GM12878 (cell line): ENCODE results near the gene ANK3. TPM values are rescaled to one million over a fixed set of nuclear protein-coding genes. Genes with fewer than 3 reads are reported as not detected.

Source experiments
- ATAC-seq: fragments of 200-7000 bp; cut with Tn5 transposase; 3 replicates; pipeline ENCODE4 v1.9.1; 2020; ENCODE audit warnings: mild to moderate bottlenecking, moderate library complexity
- BruUV-seq: library from RNA; stranded (reverse); fragments of 400-500 nt; replicated peaks from 2 replicates; lab custom pipeline; 2021; lab: Mats Ljungman, UMichigan
- CTCF ChIA-PET: fragments of 300-600 bp; sonication (Branson Sonifier 250); formaldehyde crosslinking; extraction: SDS; loops from one replicate; lab custom pipeline; 2021; ENCODE audit warnings: inconsistent platforms; lab: Yijun Ruan, JAX
- POLR2A ChIA-PET: fragments of 350-600 bp; formaldehyde crosslinking; extraction: SDS; loops from one replicate; lab custom pipeline; 2021; ENCODE audit warnings: inconsistent platforms; lab: Charles Lee
- RAD21 ChIA-PET: fragments of 300-600 bp; sonication (Branson Sonifier 250); formaldehyde crosslinking; loops from one replicate; lab custom pipeline; 2023; ENCODE audit warnings: antibody characterized with exemption; ENCODE audit not compliant: unreplicated experiment; lab: Charles Lee
- SMC1A ChIA-PET: fragments of 300-600 bp; sonication (Branson Sonifier 250); formaldehyde crosslinking; loops from one replicate; lab custom pipeline; 2023; ENCODE audit not compliant: unreplicated experiment, uncharacterized antibody; lab: Charles Lee
- DNase-seq: peaks from one replicate; pipeline ENCODE4 v3.0.0-alpha.2; 2011; ENCODE audit warnings: low read depth, low spot score
- FAIRE-seq: peaks from 3 replicates; lab custom pipeline; 2011; peaks lifted over from hg19 to GRCh38; lab: Jason Lieb, UNC
- H2AFZ ChIP-seq: 2 replicates; pipeline ENCODE4 v1.6.0; 2011; ENCODE audit warnings: low read depth, low read length, control low read depth; ENCODE audit not compliant: control insufficient read depth
- H3K27ac ChIP-seq: 2 replicates; pipeline ENCODE4 v1.5.1; 2011; ENCODE audit warnings: control low read depth; ENCODE audit not compliant: control insufficient read depth, insufficient read depth
- H3K27me3 ChIP-seq, 2 experiments: replicated peaks in 1 of 2; 2 replicates each; pipeline versions ENCODE4 v1.6.0 to v1.6.1; 2011; ENCODE audit warnings: low read length in 1 of 2; ENCODE audit not compliant: control insufficient read depth in 2 of 2, insufficient read depth in 2 of 2
- H3K36me3 ChIP-seq, 2 experiments: 2 replicates each; pipeline ENCODE4 v1.5.1; 2011; ENCODE audit warnings: low read length in 1 of 2; ENCODE audit not compliant: control insufficient read depth in 2 of 2, insufficient read depth in 2 of 2
- H3K4me1 ChIP-seq: 2 replicates; pipeline ENCODE4 v1.6.1; 2011; ENCODE audit warnings: mild to moderate bottlenecking, low read length, moderate library complexity, mixed read lengths; ENCODE audit not compliant: control insufficient read depth, insufficient read depth
- H3K4me2 ChIP-seq: 2 replicates; pipeline ENCODE4 v1.6.0; 2011; ENCODE audit warnings: control low read depth; ENCODE audit not compliant: control insufficient read depth, insufficient read depth
- H3K4me3 ChIP-seq: fragments of 200-600 bp; sonication (generic); 2 replicates; pipeline ENCODE4 v1.5.1; 2016
- H3K79me2 ChIP-seq: 2 replicates; pipeline ENCODE4 v1.6.0; 2011; ENCODE audit warnings: low read length; ENCODE audit not compliant: control insufficient read depth, insufficient read depth
- H3K9ac ChIP-seq: 2 replicates; pipeline ENCODE4 v1.8.0; 2011; ENCODE audit warnings: low read length, control low read depth, mixed read lengths; ENCODE audit not compliant: control insufficient read depth, insufficient read depth
- H3K9me3 ChIP-seq: replicated peaks from 3 replicates; pipeline ENCODE4 v1.5.1; 2011; ENCODE audit warnings: mild to moderate bottlenecking, low read length; ENCODE audit not compliant: control insufficient read depth, insufficient read depth
- H4K20me1 ChIP-seq: 2 replicates; pipeline ENCODE4 v1.6.0; 2011; ENCODE audit not compliant: control insufficient read depth, insufficient read depth
- CBX5 ChIP-seq: sonication (generic); IDR thresholded peaks from 2 replicates; pipeline ENCODE4 v1.6.1; 2016; ENCODE audit warnings: low read depth, moderate library complexity, mild to moderate bottlenecking, inconsistent platforms
- CHD2 ChIP-seq: IDR thresholded peaks from 2 replicates; pipeline ENCODE4 v1.6.1; 2011; ENCODE audit warnings: low read depth, low read length, improper control_type of control experiment, borderline replicate concordance
- ESRRA ChIP-seq: IDR thresholded peaks from 2 replicates; pipeline ENCODE4 v1.6.1; 2012; ENCODE audit warnings: mild to moderate bottlenecking, low read length, improper control_type of control experiment
- FOXK2 ChIP-seq: fragments of 450-650 bp; IDR thresholded peaks from 2 replicates; pipeline ENCODE4 v1.6.1; 2017; ENCODE audit warnings: mild to moderate bottlenecking, moderate library complexity
- PAX8 ChIP-seq: fragments of 450-650 bp; IDR thresholded peaks from 2 replicates; pipeline ENCODE4 v1.6.1; 2017; ENCODE audit warnings: mild to moderate bottlenecking, moderate library complexity
- PRDM15 ChIP-seq: fragments of 450-650 bp; formaldehyde crosslinking; IDR thresholded peaks from 2 replicates; pipeline ENCODE4 v1.4.0; 2020; ENCODE audit warnings: mild to moderate bottlenecking, moderate library complexity
- RELB ChIP-seq: fragments of 450-650 bp; IDR thresholded peaks from 2 replicates; pipeline ENCODE4 v1.6.1; 2017; ENCODE audit warnings: low read depth, mild to moderate bottlenecking, moderate library complexity
- TCF12 ChIP-seq: IDR thresholded peaks from 2 replicates; pipeline ENCODE4 v1.6.1; 2011; ENCODE audit warnings: low read depth, mild to moderate bottlenecking, low read length
- ZNF24 ChIP-seq: fragments of 450-650 bp; IDR thresholded peaks from 2 replicates; pipeline ENCODE4 v1.6.1; 2017; ENCODE audit warnings: antibody characterized with exemption, mild to moderate bottlenecking
- WGBS: methylation state at CpG from one replicate; pipeline ENCODE4 v1.1.6; 2016; ENCODE audit warnings: low lambda C conversion rate; ENCODE audit not compliant: insufficient replicate concordance, insufficient coverage; ENCODE audit errors: missing lambda C conversion rate; 5-methylcytosine and 5-hydroxymethylcytosine counted together
- in situ Hi-C: fragments of 300-500 bp; cut with MboI; formaldehyde crosslinking; loops from 9 replicates; pipeline ENCODE4 v1.14.3; 2018; ENCODE audit warnings: mixed read lengths
- intact Hi-C: fragments of 100-400 bp; cut with micrococcal nuclease; formaldehyde crosslinking; loops from one replicate; pipeline ENCODE4 v1.14.2; 2022; ENCODE audit not compliant: unreplicated experiment
- polyA plus RNA-seq, 11 experiments: library from polyadenylated mRNA; depleted of rRNA in 4 of 11; unstranded in 6 of 11; stranded (reverse) in 5 of 11; fragments of >200 nt; fragmentation: Nextera tagmentation in 4 of 11; fragmentation: Illumina TruSeq in 1 of 11; extraction: Ambion mirVana in 4 of 11; extraction: Trizol in 1 of 11; gene quantifications; 1 replicate in 1 of 11; 2 replicates in 10 of 11; pipeline versions ENCODE4 v1.2.1 to v1.2.3, GENCODE V29; 2011 to 2016; ENCODE audit warnings: inconsistent platforms in 2 of 11, missing spikeins in 2 of 11, low read depth in 1 of 11
- total RNA-seq, 4 experiments: library from RNA; depleted of rRNA in 3 of 4; stranded (reverse); fragments of >200 nt in 3 of 4; fragmentation: Illumina TruSeq in 1 of 4; extraction: Trizol in 1 of 4; gene quantifications; 2 replicates each; pipeline versions ENCODE4 v1.2.1 to v1.2.3, GENCODE V29; 2013 to 2021
- TF ChIP-seq, protein P1 (sequence below): fragments of 450-650 bp; IDR thresholded peaks from 2 replicates; pipeline ENCODE4 v1.6.1; 2017; ENCODE audit warnings: antibody characterized with exemption, mild to moderate bottlenecking, moderate library complexity
- TF ChIP-seq, protein P2 (sequence below): fragments of 150-350 bp; IDR thresholded peaks from 2 replicates; pipeline ENCODE4 v1.6.1; 2016; ENCODE audit warnings: low read depth, low read length

Gene ANK3
- total and polyA plus RNA-seq, 10 of the 15 experiments (the other 5 are each of a cell fraction or from before 2014, with no cell fraction given): 0.06 to 0.82 (median 0.20) TPM; not detected in 2

- in situ Hi-C loops: no loop called here
- Histone ChIP-seq H3K4me3 (no peak overlapping the region), H4K20me1 (no peaks in the 10 kb centered on the region), H3K9ac (no peak overlapping the region), H3K9me3 (no peaks in the 10 kb centered on the region), H3K4me2 (no peak overlapping the region), H3K27ac (no peak overlapping the region), H3K36me3 (no peaks in the 10 kb centered on the region)
- no TSS peak for BruUV-seq
- ChIA-PET SMC1A (no interaction called here), CTCF (no interaction called here)
- no peak for FAIRE-seq
- intact Hi-C loops: no loop called here
- TF ChIP-seq TCF12: no peak
- no peak for TF ChIP-seq ZNF24
- TF ChIP-seq FOXK2: no peak
- no peak for TF ChIP-seq CBX5
- TF ChIP-seq RELB: no peak
- no peak for TF ChIP-seq PAX8
- TF ChIP-seq ESRRA: no peak
- TF ChIP-seq, protein P1, sequence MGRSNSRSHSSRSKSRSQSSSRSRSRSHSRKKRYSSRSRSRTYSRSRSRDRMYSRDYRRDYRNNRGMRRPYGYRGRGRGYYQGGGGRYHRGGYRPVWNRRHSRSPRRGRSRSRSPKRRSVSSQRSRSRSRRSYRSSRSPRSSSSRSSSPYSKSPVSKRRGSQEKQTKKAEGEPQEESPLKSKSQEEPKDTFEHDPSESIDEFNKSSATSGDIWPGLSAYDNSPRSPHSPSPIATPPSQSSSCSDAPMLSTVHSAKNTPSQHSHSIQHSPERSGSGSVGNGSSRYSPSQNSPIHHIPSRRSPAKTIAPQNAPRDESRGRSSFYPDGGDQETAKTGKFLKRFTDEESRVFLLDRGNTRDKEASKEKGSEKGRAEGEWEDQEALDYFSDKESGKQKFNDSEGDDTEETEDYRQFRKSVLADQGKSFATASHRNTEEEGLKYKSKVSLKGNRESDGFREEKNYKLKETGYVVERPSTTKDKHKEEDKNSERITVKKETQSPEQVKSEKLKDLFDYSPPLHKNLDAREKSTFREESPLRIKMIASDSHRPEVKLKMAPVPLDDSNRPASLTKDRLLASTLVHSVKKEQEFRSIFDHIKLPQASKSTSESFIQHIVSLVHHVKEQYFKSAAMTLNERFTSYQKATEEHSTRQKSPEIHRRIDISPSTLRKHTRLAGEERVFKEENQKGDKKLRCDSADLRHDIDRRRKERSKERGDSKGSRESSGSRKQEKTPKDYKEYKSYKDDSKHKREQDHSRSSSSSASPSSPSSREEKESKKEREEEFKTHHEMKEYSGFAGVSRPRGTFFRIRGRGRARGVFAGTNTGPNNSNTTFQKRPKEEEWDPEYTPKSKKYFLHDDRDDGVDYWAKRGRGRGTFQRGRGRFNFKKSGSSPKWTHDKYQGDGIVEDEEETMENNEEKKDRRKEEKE: no peak
- TF ChIP-seq, protein P2, sequence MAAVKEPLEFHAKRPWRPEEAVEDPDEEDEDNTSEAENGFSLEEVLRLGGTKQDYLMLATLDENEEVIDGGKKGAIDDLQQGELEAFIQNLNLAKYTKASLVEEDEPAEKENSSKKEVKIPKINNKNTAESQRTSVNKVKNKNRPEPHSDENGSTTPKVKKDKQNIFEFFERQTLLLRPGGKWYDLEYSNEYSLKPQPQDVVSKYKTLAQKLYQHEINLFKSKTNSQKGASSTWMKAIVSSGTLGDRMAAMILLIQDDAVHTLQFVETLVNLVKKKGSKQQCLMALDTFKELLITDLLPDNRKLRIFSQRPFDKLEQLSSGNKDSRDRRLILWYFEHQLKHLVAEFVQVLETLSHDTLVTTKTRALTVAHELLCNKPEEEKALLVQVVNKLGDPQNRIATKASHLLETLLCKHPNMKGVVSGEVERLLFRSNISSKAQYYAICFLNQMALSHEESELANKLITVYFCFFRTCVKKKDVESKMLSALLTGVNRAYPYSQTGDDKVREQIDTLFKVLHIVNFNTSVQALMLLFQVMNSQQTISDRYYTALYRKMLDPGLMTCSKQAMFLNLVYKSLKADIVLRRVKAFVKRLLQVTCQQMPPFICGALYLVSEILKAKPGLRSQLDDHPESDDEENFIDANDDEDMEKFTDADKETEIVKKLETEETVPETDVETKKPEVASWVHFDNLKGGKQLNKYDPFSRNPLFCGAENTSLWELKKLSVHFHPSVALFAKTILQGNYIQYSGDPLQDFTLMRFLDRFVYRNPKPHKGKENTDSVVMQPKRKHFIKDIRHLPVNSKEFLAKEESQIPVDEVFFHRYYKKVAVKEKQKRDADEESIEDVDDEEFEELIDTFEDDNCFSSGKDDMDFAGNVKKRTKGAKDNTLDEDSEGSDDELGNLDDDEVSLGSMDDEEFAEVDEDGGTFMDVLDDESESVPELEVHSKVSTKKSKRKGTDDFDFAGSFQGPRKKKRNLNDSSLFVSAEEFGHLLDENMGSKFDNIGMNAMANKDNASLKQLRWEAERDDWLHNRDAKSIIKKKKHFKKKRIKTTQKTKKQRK: no peak
- no peak for TF ChIP-seq CHD2
- no peak for TF ChIP-seq PRDM15 (CRISPR knock-in tag)
- TF ChIP-seq, all 136 proteins: peak for 0
- POLR2A ChIA-PET: no interaction called here
- no peak overlapping the region for H2AFZ ChIP-seq
- DNase-seq: no peak
- WGBS: 0% methylated on average over 2 of the region's 2 CpGs
- RAD21 ChIA-PET: no interaction called here
- H3K4me1 ChIP-seq: no peaks in the 10 kb centered on the region
- H3K27me3 ChIP-seq: no peaks in the 10 kb centered on the region
- no peaks in the 10 kb centered on the region for H3K79me2 ChIP-seq
- no peak for ATAC-seq
Observed at GRCh38 chr10:60304829-60305379, 84.8 kb downstream of the ANK3 start.
